Lower leg skin (tissue), 4 donors: Measurements from ENCODE around the gene PHF1. TPM values are rescaled to one million over a fixed set of nuclear protein-coding genes. Genes with fewer than 3 reads are reported as not detected.

Experiments
- DNase-seq, 2 donors: peaks; one replicate each; pipeline ENCODE4 v3.0.0-alpha.2; 2019; ENCODE audit warnings: low spot score in 2 of 2
- H3K4me3 ChIP-seq: fragments of 200-600 bp; sonication (generic); 2 replicates; pipeline ENCODE4 v1.5.1; 2017; ENCODE audit warnings: mild to moderate bottlenecking, low read depth; ENCODE audit not compliant: poor library complexity, severe bottlenecking
- CTCF ChIP-seq, 3 donors: fragments of 450-650 bp; IDR thresholded peaks; one replicate each; pipeline ENCODE4 v1.5.1; 2016; ENCODE audit warnings: antibody characterized with exemption in 3 of 3, mild to moderate bottlenecking in 3 of 3, moderate library complexity in 2 of 3
- POLR2A ChIP-seq, 2 donors: fragments of 450-650 bp; IDR thresholded peaks; one replicate each; pipeline ENCODE4 v1.6.1; 2016 to 2017; ENCODE audit warnings: antibody characterized with exemption in 2 of 2, mild to moderate bottlenecking in 1 of 2, moderate library complexity in 1 of 2
- WGBS, 2 donors: methylation state at CpG; one replicate each; pipeline ENCODE4 v1.1.5; 2018; 5-methylcytosine and 5-hydroxymethylcytosine counted together
- intact Hi-C: fragments of 100-400 bp; cut with DNase I; formaldehyde crosslinking; loops from one replicate; pipeline ENCODE4 v1.15.0; 2023; ENCODE audit warnings: low total_unique reads
- total RNA-seq, 4 donors: library from RNA; depleted of rRNA; stranded (reverse); fragments of >200 nt; gene quantifications; one replicate each; pipeline ENCODE4 v1.1.0, GENCODE V29; 2016

The PHF1 gene
- total RNA-seq, 4 donors from 2014 or later = 40.9 to 73.0 (median 64.8) TPM

GRCh38 chr6:33429750-33430052, 18.9 kb downstream of the PHF1 start:
- 15 to 27% methylated on average over 2 of the region's 2 CpGs for WGBS, 2 donors
- H3K4me3 ChIP-seq = no peak overlapping the region
- DNase-seq = no peak
- no peak for TF ChIP-seq POLR2A (IDR thresholded peaks at IDR 0.05)
- intact Hi-C loops = loop anchor here (10.0 kb wide), 1 partner anchor 135 kb away; no protein-coding TSS in a partner anchor

GRCh38 chr6:33430334-33430733, 19.5 kb downstream of the PHF1 start:
- 50 to 51% methylated on average over 2 of the region's 2 CpGs for WGBS, 2 donors
- no peak for DNase-seq

GRCh38 chr6:33430991-33431879, 20.4 kb downstream of the PHF1 start:
- intact Hi-C loops = loop anchor here (10.0 kb wide), 1 partner anchor 134 kb away; no protein-coding TSS in a partner anchor
- DNase-seq = no peak
- 9 to 16% methylated on average over 12 of the region's 12 CpGs for WGBS, 2 donors

More at GRCh38 chr6:33430334-33430733, 19.5 kb downstream of the PHF1 start:
- no peak overlapping the region for H3K4me3 ChIP-seq
- TF ChIP-seq POLR2A (IDR thresholded peaks at IDR 0.05) (no peak), CTCF (IDR thresholded peaks at IDR 0.05) (no peak)
- intact Hi-C loops = loop anchor here (10.0 kb wide), 1 partner anchor 134 kb away; no protein-coding TSS in a partner anchor

GRCh38 chr6:33431880-33432541, 21.2 kb downstream of the PHF1 start:
- no peak overlapping the region for H3K4me3 ChIP-seq
- intact Hi-C loops = loop anchor here (10.0 kb wide), 1 partner anchor 133 kb away; no protein-coding TSS in a partner anchor
- DNase-seq = no peak
- TF ChIP-seq POLR2A (IDR thresholded peaks at IDR 0.05) = no peak
- TF ChIP-seq CTCF (IDR thresholded peaks at IDR 0.05) = no peak
- 70 to 74% methylated on average over 12 of the region's 12 CpGs for WGBS, 2 donors

More at GRCh38 chr6:33430991-33431879, 20.4 kb downstream of the PHF1 start:
- TF ChIP-seq POLR2A (IDR thresholded peaks at IDR 0.05) (no peak), CTCF (IDR thresholded peaks at IDR 0.05) (no peak)
- H3K4me3 ChIP-seq = no peak overlapping the region

GRCh38 chr6:33432546-33432945, 21.7 kb downstream of the PHF1 start:
- no peak for DNase-seq
- no peak for TF ChIP-seq CTCF (IDR thresholded peaks at IDR 0.05)
- TF ChIP-seq POLR2A (IDR thresholded peaks at IDR 0.05) = no peak
- H3K4me3 ChIP-seq = no peak overlapping the region
- intact Hi-C loops = loop anchor here (10.0 kb wide), 1 partner anchor 132 kb away; no protein-coding TSS in a partner anchor
- 79 to 86% methylated on average over 10 of the region's 10 CpGs for WGBS, 2 donors

GRCh38 chr6:33433001-33433543, 22.3 kb downstream of the PHF1 start:
- WGBS, 2 donors = 95 to 100% methylated on average over 1 of the region's 1 CpG
- no peak for TF ChIP-seq POLR2A (IDR thresholded peaks at IDR 0.05)
- no peak for TF ChIP-seq CTCF (IDR thresholded peaks at IDR 0.05)
- intact Hi-C loops = loop anchor here (10.0 kb wide), 1 partner anchor 132 kb away; no protein-coding TSS in a partner anchor
- no peak for DNase-seq
- H3K4me3 ChIP-seq = no peak overlapping the region
